Measurements from ENCODE around the gene BFSP1. TPM values are rescaled to one million over a fixed set of nuclear protein-coding genes. Genes with fewer than 3 reads are reported as not detected.

Gene BFSP1
- total RNA-seq, 1 donor from 2014 or later = 1.3 TPM

DNA sequence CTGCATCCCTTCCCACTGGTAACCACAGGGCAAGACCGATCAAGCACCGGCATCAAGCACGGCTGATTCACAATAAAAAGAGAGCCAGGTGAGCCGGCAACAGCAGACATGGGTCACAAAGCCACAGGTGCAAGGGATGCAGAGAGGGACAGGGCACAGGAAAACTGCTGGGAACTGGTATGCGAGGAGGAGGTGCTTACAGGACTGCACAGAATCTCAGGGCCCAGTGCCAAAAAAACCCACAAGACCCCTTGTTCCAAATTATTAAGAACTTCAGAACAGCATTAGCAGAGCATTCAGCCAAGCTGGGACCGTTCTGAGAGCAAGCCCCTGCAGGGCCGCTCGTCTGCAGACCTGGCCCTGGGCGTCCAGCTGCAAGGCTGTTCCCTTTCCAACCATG lies 35.4 kb downstream of the BFSP1 start:
- no peak for DNase-seq

DNA sequence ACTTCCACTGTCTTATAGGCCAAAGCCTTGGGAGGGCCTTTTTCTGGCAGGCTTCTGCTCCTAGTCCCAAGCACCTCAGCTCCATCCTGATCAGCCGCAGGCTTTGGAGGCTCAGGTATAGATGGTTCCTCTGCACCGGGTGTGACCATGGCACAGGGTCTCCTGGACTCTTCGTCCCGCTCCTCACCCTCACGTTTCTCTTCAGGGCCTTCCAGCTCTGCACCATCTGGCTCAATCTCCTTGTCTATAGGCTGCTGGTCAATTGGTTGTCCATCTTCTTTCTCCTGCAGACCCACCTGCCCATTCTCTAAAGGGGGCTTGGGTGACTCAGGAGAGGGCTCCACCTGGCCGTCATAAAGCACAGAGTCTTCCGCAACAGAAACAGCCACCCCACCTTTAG lies 37.0 kb downstream of the BFSP1 start:
- no peak for DNase-seq

DNA sequence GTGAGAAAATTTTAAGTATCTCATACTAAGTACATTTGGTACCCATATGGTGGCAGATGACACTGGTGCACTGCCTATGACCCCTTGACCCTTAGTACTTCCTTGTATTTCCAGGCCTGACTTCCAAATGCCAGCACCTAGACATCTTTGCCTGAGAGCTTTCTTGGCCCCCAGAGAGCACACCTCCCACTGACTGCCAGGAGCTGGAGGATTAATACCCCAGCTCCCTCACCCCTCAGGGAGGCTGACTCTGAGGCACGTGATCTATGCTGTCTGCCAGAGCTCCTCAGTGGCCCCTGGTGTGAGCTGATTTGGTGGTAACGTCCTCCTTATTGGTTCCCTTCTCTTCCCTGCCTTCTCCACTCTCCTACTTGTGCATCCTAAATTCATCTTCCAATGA lies 38.0 kb downstream of the BFSP1 start:
- DNase-seq = no peak

DNA sequence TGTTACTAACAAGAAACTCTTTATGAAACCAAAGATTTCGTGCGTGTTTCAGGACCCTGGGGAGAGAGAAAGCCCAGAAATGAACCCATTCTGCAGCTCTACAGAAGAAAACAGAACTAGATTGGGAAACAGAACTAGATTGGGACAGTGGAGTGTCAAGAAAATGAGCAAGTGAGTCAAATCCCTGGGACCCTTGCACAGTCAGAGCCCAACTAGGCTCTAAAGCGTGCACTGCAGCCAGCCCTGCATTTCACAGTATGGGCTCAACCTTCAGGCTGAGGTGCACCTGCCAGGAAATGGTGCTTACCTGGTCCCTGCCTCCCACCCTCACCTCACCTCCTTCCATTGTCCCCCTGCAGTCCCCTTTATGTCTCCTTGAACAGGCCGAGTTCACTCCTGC lies 39.7 kb downstream of the BFSP1 start:
- DNase-seq = no peak

GRCh38 chr20:17491041-17491440 lies 40.1 kb downstream of the BFSP1 start:
- DNase-seq = no peak

GRCh38 chr20:17490501-17490900 lies 40.7 kb downstream of the BFSP1 start:
- no peak for DNase-seq

DNA sequence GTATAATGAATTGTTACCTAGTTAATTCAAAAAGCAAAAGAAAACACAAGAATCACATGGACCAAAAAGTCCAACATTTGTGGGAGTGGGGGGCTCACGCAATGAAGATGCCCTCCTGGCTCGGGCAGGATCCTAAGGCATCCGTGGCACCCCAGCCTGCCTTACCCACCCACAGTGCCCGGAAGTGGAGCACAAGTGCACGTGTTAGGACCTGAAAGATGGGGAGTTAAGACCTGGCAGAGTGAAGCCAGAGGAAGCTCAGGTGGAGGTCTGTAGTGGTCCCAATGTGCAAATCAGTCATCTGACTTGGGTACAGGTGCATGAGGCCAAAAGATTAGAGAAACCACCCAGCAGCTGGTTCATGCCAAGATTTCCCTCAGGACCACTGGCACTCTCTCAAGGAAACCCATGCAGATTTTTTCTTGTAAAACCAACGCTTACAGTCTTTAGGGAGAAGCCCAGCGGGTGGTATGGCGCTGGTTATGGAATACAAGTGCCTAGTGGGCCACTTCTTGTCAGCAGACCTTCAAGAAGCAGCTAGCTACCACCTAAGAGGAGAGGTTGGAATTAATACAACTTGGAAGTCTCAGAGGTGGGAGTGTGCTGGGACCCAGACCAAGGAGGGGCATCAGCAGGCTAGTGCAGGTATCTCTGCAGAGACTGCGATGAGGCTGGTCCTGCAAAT lies 42.1 kb downstream of the BFSP1 start:
- DNase-seq = no peak

DNA sequence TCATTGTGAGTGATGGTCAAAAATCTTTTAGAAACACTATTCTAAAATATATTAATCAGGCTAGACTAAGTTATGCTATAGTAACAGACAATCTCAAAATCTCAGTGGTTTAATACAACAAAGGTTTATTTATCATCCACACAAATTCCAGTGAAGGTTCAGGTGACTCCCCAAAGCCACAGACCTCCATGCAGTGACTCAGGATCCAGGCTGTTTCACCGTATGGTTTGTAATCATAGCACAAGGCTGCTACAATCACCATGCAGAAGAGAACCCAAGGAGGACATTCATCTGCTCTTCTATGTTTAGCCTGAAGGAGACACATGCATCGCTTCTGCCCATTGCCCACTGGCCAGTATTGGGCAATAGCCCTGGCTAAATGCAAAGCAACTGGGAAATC lies 46.2 kb downstream of the BFSP1 start:
- no peak for DNase-seq

DNA sequence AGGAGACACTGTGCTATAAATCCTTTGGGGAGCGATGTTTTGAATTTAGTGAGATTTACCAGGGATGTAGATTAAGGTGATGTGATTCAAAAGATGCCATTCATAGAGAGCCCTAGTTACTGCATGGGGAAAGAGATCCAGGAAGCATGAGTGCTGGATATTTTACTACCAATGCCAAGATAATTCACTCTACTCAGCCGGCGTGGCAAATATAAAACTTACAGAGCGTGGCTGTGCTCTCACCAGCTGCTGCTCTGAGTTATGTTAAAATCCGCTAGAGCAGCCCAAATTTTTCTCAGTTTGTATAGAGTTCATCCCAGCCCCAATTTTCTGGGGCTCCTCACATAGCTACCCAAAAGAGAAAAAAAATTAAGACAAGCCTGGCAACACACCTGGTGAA lies 48.6 kb downstream of the BFSP1 start:
- DNase-seq = no peak

DNA sequence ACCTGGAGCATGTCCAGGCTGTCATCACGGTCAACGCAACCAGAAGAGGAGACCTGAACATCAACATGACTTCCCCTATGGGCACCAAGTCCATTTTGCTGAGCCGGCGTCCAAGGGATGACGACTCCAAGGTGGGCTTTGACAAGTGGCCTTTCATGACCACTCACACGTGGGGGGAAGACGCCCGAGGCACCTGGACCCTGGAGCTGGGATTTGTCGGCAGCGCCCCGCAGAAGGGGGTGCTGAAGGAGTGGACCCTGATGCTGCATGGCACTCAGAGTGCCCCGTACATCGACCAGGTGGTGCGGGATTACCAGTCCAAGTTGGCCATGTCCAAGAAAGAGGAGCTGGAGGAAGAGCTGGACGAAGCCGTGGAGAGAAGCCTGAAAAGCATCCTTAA lies 49.5 kb downstream of the BFSP1 start:
- DNase-seq = no peak

DNA sequence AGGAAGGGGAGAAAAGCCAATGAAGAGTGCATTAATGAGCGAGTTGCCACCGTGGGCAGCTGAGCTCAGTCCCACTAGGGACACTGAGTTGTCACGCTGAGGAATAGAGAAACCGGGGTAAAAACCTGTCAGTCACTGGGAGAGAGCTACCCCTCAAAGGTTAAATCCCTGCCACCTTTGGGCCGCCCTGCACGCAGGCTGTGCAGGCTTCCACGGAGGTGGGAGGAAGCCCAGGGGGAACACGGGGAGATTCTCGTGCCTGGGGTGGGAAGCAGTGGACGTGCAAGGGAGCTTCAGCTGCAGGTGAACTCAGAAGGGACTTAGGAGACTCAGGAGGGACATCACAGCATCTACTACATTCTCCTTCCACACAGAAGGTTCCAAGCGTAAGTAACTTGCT lies 50.5 kb downstream of the BFSP1 start:
- DNase-seq = no peak

DNA sequence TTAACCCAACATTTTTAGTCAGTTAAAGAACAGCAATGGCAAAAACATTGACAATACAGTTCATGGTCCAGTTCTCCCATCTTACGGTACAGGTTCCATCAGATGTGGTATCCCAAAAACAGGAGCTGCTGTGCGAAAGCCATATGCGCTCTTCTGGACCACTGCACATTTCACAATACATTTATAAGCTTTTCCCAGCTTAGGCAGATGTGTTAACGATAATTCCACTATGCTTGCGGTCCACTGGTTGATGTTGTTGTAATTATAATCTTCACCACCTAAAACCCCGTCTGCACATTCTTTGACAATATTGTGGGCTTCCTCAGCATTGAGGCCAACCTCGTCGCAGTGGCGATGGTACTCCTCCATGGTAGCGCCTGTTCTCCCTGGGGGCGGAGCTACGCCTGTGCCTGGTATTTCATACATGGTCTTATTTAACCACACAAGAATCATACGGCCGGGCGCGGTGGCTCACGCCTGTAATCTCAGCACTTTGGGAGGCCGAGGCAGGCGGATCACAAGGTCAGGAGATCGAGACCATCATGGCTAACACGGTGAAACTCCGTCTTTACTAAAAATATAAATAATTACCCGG lies 52.0 kb downstream of the BFSP1 start:
- DNase-seq = no peak

- DNase-seq = no peak
These were observed 57.5 kb downstream of the BFSP1 start for GRCh38 chr20:17473659-17474058.

DNA sequence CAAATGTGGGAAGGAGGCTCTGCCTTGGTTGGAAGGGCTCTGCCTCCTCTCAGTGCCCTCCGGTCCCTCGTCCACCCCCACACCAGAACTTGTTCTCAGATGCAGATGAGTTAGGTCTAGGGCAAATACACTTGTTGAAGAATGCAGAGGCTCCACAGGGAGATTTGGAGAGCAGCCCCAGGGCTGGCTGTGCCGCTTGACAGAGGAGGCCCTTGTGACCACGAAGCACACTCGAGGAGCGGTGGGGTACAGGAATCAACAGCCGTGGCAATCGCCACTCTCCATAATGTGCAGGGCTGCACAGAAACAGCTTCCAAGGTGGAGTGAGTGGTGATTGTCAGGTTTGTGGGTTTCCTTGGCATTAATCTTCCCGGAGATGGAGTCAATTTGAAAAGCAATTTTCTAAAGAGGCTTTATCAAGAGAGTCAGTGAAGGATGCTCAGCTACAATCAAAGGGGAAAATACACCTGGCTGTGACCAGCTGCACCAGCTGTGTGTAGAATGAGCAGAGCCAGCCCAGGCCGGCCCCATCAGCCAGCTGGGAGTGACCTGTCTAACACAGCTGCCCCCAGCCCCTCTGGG lies 59.5 kb downstream of the BFSP1 start:
- DNase-seq = no peak

DNA sequence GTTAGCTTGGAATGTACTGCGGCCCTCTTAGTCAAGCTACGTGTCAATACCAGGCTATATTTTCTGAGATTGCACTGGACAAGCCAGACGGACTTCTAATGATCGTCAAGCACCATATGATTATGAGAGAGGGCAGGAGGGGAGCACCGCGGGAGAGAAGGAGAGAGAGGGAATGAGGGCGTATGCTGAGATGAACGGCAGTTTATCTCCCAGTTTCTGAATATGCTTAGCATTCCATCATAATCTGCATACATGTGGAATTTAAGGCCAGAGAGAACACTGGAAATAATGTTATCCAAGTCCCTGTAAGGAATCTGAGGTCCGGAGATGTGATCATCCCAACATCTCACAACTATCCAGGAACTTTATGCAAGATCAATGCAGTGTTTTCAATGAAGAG lies 60.2 kb downstream of the BFSP1 start:
- no peak for DNase-seq

DNA sequence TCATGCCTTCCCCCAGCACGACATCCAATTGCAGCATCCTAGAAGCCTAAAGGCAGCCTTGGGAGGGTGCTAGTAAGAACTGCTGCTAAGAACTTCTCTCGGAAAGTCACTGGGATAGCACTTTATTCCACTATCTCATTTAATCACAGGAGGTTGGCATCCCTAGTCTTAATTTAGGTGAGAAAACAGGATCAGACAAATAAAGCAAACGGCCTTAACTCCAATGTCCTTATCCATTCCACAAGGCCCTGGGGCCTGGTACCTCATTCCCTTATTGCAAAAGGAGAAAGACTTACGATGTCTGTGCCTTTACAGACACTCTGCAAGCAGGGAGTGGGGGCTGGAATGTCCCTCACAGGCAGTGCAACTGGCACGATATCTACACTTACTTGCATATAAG lies 60.7 kb downstream of the BFSP1 start:
- no peak for DNase-seq

- DNase-seq = no peak
These were observed 61.7 kb downstream of the BFSP1 start for GRCh38 chr20:17469246-17470030.

- no peak for DNase-seq
These were observed 62.9 kb downstream of the BFSP1 start for GRCh38 chr20:17468073-17468840.

DNA sequence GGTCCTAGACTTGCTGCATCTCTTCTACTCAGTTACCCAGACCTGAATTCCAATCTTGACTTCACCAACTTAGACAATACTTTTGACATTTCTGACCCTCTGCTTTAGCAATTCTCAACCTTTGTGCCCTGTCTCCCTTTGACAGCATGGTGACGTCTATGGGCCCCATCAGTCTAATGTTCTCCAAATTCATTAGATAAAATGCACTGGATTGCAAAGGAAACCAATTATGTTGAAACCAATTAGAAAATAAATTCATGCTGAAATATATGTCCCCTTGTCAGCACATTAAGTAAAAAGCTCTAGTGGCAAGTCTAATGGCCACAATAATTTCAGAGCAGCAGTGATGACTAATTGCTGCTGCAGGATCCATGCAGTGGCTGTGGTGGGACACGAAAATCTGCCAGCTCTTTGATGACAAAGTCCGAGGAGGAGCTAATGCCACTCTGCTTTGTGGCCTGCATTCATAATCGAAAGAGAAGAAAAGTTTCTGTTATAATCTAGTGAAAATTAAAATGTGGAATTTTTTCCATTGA lies 64.0 kb downstream of the BFSP1 start:
- no peak for DNase-seq

GRCh38 chr20:17466641-17467040 lies 64.5 kb downstream of the BFSP1 start:
- DNase-seq = no peak

DNA sequence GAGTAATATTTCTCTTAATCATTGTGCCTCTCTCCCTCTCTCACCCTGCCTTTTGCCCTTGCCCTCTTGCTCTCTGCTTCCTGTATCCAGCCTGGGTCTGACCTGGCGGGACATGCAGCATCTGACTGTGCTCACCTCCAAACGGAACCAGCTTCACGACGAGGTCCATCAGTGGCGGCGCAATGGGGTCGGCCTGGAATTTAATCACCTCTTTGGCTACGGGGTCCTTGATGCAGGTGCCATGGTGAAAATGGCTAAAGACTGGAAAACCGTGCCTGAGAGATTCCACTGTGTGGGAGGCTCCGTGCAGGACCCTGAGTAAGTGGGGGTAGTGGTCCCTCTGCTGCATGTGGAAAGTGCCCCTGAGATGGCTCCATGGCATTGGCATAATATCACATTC lies 65.9 kb downstream of the BFSP1 start:
- DNase-seq = no peak

- no peak for DNase-seq
These were observed 67.5 kb downstream of the BFSP1 start for GRCh38 chr20:17463711-17464110.
